Right kidney (tissue), 1 donor: ENCODE measurements around the gene ALKBH1.
"Not testable (repeated sequence)": the region's sequence is repeated elsewhere in the genome, so short reads cannot be mapped to it uniquely, and the experiment has no call there.

Experiments used
- DNase-seq: peaks from one replicate; pipeline ENCODE4 v3.0.0-alpha.2; 2016

Gene ALKBH1

DNA sequence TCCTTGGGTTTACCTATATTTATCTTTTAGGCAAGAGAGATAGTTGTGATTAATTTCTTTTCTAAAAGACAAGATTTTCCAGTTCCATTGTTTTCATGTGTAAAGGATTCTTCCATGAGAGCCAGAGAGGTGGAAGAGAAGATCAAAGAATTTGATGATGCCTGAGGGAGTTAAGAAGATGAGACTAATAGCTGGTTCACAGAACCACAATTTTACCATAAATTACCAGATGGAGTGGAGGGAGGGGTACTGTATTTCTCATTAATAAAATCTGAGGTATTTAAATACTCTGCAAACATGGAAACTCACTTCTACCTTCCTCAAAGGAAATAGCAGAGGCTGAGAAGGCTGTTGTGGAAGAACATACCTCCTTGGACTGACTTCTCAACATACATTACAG, 34.6 kb downstream of the ALKBH1 start:
- no peak for DNase-seq

DNA sequence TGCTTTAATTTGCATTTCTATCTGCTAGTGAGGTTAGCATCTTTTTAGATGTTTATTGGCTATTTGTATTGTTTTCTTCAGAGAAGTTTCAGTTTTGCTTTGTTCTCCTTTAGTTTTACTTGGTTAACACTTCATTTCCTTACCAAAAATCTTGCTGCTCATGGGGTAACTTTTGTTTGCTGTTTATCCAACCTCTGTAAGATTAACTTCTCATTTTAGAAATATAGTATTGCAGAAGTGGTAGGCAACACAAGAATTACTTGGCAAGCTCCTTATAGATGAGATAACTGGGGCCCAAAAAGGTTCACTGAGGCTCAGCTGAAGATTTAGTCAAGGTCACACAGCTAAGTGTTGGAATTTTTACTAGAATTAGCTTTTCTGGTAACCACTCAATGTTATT, 40.5 kb downstream of the ALKBH1 start:
- DNase-seq, result no peak

DNA sequence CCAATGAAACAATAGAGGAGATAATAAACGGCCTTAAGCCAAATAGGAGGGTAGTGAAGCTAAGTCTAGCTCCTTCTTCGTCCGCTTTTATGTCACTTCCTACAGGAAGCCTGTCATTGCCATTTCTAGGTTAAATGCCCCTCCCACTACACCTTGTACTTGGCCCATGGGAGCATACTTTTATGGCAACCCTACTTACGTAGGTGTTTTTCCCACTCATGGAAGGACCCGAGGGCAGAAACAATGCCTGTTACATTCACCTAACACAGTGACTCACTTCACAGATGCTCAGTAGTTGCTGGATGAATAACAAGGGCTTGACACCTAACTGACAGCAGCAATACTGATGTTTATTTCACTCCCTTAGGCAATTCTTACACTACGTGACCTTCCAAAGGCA, 44.5 kb downstream of the ALKBH1 start:
- no peak for DNase-seq

DNA sequence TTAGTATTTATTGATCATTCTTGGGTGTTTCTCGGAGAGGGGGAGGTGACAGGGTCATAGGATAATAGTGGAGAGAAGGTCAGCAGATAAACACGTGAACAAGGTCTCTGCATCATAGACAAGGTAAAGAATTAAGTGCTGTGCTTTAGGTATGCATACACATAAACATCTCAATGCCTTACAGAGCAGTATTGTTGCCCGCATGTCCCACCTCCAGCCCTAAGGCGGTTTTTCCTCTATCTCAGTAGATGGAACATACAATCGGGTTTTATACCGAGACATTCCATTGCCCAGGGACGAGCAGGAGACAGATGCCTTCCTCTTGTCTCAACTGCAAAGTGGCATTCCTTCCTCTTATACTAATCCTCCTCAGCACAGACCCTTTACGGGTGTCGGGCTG, 46.3 kb downstream of the ALKBH1 start:
- DNase-seq, result not testable (repeated sequence)

DNA sequence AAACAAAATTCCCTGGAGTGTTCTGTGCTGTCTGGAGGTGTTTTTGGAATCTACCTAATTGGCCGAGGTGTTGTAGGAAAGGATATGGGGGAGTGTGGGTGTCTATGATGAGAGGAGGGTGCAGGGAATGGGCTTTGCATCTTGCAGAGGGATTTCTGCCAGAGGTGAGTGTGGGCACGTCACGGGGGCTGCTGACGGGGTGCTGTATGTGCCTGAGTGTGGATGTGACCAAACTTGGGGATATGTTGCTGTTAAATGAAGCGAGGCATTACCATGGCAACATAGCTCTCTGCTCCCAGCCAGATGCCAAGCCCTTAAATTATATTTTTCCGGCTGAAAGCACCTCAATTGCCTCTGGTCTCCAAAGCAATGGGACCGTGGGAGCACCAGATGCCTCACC, 47.1 kb downstream of the ALKBH1 start:
- DNase-seq, result no peak

DNA sequence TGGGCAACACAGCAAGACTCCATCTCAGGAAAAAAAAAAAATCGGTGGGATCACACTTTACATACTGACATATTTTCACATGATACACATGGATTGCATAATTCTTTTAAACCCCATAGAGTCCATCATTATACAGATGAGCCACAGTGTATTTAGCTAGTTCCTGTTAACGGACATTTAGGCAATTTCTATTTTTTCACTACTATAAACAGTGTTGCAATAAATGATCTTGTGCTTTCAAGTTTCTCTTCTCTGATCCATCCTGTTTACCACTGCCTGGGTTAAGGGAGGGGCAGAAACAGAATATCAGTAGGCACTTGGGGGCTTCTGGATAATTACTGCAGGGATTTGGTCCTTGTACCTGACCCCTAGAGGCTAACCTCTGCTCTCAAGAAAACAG, 48.0 kb downstream of the ALKBH1 start:
- DNase-seq, result no peak

DNA sequence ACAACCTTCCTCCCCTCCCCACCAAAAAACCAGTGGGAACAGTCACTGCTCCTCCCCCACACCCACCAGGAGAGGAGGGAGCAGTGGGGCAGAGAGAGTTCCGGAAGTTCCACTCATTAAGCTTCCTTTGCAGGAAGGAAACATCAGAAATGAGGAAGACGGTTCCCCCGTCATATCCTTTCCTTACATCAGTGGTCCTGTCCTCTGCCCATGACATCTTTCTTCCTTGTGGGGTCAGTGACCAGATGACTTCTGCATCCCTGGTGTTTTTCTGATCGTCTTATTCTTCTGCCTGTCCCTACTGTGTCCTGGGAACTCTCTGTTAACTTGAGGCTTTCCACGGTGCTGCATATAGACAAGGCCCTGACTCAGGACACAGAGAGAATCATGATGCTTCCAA, 50.5 kb downstream of the ALKBH1 start:
- no peak for DNase-seq

DNA sequence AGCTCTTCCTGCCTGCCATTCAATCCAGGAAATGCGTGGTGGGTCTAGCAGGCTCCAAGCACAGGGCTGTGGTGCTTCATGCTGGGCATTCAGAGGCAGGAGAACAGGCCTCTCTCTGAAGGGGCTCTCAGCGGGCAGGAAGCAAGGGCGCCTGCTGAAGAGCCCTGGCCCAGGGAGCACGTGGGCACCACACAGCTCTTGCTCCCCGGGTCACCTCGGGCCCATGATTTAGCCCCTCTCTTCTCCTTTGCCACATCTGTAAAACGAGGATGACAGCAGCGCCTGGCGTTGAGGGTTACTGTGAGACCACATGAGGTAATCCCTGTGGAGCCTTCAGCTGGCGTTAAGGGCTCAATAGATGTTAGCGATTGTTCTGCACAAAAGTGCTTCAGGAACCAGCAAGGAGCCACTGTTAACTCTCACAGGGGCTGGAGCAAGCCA, 53.8 kb downstream of the ALKBH1 start:
- no peak for DNase-seq

DNA sequence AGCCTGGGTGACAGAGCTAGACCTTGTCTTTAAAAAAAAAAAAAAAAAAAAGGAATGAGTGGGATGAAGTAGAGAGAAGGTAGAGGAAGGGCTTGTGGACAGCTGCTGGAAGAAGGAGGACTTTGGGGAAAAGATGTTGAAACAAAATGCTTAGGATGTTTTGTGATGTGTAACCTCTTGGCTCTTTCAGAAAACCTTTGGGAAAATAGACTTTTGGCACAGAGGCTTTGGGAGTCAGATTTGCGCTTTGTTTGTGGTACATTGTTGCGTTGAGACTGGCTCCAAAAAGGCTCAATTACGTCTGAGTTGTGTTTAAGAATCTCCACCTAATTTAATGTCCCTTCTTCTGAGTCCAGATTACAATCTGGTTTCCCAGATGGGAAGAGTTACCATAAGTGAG, 58.5 kb downstream of the ALKBH1 start:
- DNase-seq, result no peak

DNA sequence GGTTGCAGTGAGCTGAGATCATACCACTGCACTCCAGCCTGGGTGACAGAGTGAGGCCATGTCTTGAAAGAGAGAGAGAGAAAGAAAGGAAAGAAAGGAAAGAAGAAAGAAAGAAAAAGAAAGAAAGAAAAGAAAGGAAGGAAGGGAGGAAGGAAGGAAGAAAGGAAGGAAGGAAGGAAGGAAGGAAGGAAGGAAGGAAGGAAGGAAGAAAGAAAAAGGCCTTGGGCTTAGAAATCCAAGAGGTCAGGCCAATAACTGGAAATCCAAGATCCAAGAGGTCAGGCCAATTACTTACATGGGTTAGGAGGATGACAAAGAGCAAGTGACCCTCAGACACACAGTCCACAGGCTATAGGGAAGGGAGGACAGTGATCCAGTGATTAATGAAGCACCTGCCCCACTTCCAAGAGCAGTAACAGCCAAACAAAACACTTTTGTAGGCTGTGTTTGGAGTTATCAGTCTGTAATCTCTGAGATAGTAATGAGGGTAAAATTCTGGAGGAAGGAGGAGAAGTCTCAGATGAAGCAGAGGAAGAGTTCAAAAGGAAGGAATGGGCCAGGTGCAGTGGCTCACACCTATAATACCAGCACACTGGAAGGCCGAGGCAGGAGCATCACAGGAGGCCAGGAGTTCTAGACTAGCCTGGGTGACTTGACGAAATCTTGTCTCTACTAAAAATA, 59.2 kb downstream of the ALKBH1 start:
- no peak for DNase-seq

DNA sequence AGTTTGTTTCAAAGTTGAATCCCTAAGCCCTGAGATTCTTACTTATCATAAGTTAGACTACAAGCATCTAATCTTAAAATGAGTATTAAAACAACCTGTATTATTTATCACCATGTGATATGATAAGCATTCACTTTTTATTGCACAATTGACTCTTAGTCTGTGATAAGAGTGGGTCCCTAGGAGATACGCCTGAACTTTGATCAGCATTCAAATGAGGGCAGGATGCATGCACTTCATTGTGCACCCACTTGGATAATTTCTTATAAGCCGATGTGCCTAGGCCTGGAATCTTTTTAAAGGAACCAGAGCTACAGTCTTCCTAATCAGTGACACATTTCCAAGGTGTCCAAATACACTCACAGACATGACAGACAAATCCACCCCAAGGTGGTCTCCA, 60.0 kb downstream of the ALKBH1 start:
- DNase-seq, result no peak

DNA sequence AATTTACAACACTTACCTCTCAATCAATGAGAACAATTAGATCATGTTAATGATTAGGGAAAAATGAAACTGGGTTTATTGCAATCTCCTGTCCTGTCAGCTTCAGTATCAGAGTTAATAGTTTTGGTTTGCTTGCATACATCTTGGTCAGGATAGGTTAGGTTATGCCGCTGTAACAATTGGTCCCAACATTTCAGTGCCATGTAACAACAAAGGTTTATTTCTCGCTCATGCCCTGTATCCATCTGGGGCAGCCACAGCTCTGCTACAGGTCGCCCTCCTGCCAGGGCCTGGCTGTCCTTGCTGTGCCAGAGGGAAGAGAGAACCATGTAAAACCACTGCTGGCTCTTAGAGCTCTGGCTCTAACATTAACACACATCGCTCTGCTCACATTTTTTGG, 60.9 kb downstream of the ALKBH1 start:
- DNase-seq, result no peak

DNA sequence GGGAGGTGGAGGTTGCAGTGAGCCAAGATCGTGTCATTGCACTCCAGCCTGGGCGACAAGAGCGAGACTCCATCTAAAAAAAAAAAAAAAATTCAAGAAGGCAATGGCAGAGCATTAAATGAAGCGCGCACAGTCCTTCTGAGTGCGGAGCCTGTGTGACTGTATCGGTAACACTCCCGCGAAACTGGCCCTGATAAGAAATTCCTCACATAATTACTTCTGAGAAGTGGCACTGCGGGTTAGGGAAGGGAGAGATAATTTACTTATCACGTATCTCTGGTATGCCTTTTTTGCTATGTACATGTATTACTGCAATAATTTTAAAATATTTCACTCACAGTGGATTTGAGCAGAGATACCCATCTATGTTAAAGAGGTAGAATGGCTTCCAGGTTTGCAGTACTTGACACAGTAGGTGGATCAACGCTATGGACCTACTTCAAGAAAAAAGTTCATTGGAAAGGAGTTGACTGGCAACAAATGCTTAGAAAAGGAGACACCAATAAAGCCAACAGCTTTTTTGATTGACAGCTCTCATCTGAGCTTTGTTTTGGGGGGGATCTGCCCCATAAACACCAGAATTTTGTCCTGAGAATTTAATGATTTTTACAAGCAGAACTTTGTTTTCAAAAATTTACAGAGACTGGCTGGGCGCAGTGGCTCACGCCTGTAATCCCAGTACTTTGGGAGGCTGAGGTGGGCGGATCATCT, 62.1 kb downstream of the ALKBH1 start:
- no peak for DNase-seq

DNA sequence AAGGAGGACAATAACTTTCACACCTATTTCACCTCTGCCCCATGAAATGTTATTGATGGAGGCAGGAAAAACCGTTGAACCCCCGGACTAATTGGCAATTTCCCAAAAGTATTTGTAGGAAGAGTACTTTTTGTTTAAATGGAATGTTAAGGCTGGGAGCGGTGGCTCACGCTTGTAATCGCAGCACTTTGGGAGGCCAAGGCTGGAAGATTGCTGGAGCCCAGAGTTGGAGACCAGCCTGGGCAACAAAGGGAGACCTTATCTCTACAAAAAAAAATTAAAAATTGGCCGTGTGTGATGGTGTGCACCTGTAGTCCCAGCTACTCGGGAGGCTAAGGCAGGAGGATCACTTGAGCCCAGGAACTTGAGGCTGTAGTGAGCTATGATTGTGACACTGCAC, 65.4 kb downstream of the ALKBH1 start:
- no peak for DNase-seq

DNA sequence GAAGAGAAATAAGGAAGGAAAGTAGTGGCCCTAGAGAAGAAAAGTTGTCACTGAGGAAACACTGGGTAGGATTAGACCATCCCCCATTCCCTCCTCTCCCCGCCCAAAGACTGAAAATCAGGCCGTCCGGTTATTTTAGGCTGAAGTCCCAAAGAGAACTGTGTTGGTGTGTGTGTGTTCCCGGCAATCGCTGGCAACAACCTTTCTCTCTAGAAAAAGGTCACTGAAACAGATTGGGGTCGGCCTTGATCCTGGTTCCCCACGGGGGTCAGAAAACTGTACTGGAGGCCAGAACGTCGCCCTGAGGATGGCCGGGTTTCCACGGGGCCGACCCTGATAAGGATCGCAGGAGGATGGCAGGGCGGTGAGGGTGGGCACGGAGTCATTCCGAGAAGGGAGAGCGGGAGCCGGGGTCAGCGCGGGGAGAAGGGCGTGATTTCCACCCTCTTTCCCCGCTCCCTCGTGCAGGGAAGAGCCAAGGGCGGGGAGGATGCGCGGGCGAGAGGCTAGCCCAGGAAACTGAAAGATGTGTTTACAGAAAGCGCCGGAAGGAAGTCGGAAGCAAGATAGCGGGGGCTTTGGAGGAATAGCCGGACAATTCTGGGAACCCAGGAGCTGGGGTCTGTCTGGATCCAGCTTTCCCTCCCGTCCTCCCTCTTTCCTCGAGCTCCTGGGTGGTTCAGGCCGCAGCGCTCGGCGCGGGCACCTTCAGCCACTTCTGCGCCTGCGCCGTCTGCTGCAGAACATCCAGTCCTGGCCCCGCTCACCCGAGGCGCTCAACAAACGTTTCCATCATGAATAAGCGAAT, 66.1 kb downstream of the ALKBH1 start:
- peak; percentile 85 for DNase-seq

DNA sequence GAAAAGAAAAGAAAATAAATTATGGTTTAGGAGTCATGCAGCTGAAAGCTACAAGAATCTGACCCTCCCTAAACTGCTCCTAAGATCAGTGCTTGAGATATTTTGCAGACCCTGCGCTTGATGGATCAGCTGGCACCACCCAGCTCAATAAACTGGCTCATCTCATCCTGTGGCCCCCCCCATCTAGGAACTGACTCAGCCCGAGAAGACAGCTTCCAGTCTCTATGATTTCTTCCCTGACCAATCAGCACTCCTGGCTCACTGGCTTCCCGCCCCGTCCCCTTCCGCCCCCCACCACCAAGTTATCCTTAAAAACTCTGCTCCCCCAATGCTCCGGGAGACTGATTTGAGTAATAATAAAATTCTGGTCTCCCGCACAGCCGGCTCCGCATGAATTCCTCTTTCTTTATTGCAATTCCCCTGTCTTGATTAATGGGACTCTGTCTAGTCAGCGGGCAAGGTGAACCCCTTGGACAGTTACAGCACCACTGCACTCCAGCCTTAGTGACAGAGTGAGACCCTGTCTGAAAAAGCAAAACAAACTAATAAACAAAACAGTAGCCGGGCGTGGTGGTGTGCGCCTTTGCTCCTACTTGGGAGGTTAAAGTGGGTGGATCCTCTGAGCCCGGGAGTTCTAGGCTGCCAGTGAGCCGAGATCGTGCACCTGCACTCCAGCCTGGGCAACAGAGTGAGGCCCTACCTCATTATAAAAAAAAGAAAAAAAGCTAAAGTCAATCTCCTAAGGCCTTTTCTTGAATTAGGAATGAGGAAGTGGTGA, 66.9 kb downstream of the ALKBH1 start:
- DNase-seq, result peak; percentile 52

DNA sequence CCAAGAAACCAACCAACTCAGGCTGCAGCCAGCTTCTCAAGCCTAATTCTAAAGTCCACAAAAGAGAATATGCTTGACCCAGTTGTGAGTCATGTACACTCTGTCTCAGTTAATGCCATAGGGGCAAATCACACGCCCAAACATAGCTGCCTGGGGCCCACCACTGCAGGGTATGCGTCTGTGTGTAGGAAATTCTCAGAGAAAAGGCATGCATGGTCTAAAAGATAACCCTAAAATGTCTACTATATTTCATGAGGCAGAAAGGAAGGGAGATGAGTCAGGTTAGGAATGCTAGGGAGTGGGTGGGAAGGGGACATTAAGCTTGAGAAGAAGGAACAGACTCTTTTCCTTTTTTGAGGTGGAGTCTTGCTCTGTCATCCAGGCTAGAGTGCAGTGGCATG, 69.1 kb downstream of the ALKBH1 start:
- no peak for DNase-seq

DNA sequence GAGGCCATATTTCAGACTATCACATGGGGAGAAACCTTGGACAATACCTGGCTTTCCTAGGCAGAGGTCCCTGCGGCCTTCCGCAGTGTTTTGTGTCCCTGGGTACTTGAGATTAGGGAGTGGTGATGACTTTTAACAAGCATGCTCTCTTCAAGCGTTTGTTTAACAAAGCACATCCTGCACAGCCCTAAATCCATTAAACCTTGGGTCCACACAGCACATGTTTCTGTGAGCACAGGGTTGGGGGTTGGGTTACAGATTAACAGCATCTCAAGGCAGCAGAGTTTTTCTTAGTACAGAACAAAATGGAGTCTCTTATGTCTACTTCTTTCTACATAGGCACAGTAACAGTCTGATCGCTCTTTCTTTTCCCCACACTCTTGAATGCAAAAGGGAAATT, 72.0 kb downstream of the ALKBH1 start:
- DNase-seq, result not testable (repeated sequence)

DNA sequence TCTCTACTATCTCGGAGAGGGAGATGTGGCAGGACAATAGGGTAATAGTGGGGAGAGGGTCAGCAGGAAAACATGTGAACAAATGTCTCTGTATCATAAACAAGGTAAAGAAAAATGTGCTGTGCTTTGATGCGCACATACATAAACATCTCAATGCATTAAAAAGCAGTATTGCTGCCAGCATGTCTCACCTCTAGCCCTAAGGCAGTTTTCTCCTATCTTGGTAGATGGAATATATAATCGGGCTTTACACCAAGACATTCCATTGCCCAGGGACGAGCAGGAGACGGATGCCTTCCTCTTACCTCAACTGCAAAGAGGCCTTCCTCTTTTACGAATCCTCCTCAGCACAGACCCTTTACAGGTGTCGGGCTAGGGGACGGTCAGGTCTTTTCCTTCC, 72.4 kb downstream of the ALKBH1 start:
- not testable (repeated sequence) for DNase-seq

DNA sequence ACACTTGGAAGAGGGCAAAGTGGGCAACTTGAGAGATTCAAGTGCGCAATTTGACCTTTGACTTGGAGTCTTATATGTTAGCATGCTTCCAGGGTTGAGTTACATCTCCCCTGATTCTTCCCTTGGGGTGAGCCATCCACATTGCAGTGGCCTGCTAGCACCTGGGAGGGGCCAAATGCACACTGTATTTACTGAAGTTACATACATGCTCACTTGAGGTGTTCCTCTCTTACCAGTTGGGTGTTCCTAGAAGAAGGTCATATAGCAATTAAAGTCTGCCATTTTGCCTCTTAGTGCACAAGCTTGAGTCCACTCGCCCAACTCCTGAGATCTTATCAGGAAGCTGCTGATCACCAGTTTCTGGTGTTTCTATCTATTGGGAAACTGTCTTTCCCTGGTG, 77.7 kb downstream of the ALKBH1 start:
- DNase-seq, result no peak

DNA sequence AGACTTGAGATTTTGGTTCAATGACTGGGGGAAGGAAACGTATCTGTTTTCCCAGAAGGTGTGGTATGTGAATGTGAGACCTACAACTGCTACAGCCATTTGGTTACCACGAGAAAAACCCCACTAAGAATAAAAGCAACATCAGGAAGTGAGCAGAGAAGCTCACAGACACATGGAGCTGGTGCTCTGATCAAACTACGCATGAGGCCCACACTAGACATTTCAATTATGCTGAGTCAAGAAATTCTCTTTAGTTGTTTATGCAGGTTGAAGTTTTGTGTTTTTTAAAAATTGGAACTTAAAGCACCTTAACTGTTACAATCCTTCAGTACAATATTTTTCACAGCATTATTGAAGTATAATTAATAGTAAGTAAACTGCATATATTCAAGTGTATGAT, 82.5 kb downstream of the ALKBH1 start:
- no peak for DNase-seq

DNA sequence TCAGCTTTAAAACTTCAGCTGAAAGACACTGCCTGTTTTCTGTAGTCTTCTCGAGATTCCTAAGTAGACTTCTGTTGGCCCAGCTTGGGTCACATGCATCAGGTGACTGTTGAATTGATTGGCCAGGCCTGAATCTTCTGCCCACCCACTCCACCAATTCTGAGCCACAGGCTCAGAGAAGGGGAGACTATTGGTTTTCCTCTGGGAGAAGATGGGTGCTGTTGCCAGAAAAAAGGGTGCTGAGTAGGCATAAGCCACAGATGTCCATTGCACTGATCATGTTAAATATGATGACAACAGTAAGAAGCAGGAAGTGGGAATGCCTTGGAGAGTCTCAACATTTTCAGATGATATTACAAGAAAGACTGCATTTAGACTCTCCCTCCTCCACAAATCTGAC, 84.6 kb downstream of the ALKBH1 start:
- DNase-seq, result no peak
